NCI-H524 (cell line): Measurements from ENCODE around the gene SCNM1.

Experiments used
- DNase-seq, 2 experiments: peaks; one replicate each; lab custom pipeline; 2025; lab: John Stamatoyannopoulos, UW

The SCNM1 gene, protein sequence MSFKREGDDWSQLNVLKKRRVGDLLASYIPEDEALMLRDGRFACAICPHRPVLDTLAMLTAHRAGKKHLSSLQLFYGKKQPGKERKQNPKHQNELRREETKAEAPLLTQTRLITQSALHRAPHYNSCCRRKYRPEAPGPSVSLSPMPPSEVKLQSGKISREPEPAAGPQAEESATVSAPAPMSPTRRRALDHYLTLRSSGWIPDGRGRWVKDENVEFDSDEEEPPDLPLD

GRCh38 chr1:151165738-151166504 lies at the start of gene SCNM1, which contains the start of gene LYSMD1:
SCNM1 (plus strand) TSS chr1:151166144; CDS start chr1:151166153, 9 bp downstream.
LYSMD1 (minus strand) TSS chr1:151165902; CDS start chr1:151165258, 644 bp downstream.
- peak; percentile 95 to 98 for DNase-seq

- DNase-seq: no peak
Measured at GRCh38 chr1:151124763-151125403, 41.1 kb upstream of the SCNM1 start.

DNA sequence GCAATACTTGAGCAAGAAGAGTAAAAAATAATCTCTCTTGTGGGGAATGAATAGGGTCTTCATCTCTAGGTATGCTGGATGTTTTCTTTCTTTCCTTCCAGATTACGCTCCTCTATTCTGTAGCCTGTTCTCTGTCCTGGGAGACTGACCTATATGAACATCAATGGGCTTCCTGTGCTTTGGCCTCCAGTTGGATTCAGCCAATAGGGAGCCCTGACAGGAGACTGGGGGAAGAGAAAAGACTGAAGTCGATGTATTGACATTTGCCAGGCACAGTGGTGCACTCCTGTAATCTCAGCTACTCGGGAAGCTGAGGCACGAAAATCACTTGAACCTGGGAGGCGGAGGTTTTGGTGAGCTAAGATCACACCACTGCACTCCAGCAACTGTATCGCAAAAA lies 37.1 kb upstream of the SCNM1 start:
- DNase-seq: no peak

- peak in 1 of 2 experiments; percentile 49 for DNase-seq
Measured at GRCh38 chr1:151130987-151131586, 34.9 kb upstream of the SCNM1 start.

DNA sequence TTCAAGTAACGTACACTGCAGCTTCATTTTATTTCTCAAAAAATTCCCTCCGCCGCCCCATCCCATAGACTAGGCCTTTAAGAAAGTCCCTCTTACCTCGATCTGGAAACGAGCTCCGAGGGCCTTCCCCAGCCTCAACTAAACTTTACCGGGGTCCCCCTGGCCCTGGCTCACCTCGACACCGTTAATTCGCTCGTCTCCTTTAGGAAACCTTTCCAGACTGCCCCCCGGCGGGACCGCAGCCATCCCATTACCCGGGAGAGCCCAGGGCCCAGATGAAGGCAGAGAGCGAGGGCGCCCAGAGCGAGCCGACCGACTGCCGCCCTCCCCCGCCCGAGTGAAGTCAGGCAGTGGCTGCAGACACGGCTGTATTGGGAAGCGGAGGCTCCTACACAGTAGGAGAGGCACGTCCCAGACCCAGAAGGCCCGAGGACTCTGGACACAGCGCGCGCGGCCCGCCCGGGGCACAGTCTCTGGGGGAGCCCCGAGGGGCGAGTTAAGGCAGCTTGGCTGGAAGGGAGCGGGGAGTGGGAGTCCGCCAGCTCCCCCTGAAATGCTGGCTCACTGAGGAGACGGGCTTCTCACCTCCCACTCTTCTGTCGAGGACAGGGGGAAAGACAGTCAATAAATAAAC lies 34.1 kb upstream of the SCNM1 start:
- no peak for DNase-seq

DNA sequence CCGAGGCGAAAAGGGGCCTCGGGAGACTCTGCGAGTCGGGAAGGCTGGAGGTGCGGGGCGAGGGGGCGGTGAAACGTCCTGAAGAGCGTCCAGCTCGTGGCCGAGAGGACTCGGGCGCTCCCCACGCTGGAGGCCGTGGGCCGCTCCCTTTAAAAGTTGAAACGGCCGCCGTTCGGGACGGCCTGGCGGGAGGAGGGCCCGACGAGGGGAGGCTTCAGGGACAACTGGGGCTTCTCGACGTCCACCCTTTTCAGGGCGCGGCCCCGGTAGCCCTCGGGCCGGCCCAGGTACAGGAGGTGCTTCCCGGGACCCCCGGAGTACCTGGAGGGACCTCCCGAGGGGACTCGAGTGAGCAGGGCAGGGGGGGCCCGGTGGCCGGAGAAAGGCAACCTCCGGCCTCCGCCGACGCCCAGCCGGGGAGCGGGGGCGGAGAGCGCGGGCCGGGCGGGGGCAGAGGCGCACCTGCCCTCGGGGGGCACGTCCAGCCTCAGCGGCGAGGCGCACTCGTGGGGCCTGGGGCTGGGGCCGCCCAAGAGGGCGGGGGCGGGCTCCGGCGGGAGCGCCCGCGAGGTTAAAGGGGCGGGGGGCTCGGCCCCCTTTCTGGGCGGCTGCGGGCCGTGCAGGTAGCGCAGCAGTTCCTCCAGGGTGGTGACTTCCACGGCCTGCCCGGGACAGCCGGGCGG lies 33.5 kb upstream of the SCNM1 start:
- DNase-seq: no peak

- no peak for DNase-seq
Measured at GRCh38 chr1:151133018-151133806, 32.7 kb upstream of the SCNM1 start.

DNA sequence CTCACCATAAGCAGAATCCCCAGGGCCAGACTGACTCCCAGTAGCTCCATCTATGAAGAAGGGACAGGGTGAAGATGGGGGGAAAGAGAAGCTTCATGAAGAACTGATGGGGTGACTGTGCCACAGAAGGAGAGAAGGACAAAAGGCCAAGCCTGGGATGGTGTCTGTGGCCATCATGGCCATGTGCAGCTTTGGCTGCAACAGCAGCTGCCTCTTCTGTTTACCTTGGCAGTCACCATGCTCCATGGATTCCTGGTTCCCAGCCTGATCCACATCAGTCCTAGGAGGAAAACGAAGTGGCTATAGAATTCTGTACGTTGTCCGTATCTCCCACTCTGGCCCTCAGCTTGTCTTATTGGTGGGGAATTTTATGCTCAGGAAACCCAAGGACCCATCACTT lies 31.5 kb upstream of the SCNM1 start:
- no peak for DNase-seq

GRCh38 chr1:151134991-151135390 lies 31.0 kb upstream of the SCNM1 start:
- DNase-seq: no peak

DNA sequence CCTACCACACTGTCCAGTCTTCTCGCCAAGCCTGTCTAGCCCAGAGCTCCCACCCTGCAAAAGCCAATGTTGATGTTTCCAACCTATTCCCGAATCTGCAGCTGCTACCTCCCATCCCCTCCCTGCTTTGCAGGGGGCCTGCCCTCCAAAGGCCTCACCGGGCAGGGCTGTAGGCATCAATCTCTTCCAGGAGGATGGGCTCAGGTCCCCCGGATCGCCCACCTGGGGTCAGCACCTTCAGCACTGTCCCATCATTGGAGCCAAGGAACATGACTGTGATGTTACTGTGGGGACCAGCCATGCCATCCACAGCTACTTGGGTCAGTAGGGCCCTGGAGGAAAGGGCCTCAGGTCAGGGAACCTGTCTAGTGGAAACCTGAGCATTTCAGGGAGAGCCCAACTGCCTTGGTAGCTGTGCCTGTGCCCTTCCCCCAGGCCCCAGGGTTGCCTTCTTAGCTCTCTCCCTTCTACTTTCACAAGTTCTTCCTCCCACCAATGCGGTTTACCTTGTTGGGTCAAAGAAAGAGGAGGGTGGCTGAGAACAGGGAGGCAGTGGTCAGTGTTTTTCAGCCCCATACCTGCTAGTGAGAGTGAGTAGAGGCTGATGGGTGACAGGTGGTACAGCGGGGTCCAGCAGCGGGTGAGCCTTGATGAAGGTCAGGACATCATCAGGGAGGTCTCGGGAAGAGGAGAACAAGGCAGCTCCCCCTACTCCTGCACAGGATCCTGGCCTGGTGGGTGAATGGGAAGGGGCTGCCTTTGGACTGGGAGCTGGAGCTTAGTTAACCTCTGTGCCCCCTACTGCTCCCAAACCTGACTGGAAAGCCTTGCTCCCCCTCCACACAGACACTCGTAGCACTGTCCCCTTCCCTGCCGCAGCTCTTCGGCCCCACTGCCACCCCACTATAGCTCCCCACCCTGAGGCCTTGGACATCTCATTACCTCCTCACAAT lies 30.2 kb upstream of the SCNM1 start:
- DNase-seq: no peak

DNA sequence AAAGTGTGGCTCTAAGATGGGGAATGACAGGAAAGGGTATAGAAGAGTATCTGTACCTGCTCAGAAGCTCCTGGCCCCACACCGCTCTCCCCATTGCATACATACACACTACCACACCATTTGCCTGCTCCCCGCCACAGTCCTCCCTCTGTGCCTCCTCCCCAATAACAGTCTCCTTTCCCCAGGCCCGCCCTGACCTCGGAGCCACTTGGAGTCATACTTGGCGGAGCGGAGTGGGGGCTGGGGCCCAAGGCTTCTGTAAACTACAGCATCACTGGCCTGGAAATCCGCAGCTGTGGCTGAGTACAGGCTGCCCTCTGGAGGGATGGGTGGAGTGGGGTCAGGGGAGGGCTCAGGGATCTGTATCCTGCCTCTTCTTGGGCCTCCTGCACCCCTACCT lies 28.2 kb upstream of the SCNM1 start:
- no peak for DNase-seq

GRCh38 chr1:151142411-151143056 lies 23.4 kb upstream of the SCNM1 start:
- DNase-seq: peak; percentile 20 to 68

DNA sequence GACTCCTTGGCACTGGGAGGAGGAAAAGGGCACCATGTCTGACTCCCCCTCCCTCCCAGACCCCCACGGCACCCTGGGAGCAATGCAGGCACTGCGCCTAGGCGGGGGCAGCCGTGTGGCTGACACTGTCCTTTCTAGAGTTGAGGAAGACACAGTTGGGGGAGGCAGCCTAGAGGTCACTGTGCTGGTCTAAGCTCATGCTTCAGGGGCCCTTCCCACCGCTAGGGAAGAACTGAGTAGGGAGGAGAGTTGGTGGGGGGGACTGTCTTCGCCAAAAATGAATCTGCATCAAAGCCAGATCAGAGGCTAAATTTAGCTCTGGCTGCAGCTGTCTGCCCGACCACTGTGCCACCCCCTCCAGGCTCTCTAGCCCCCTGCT lies 22.9 kb upstream of the SCNM1 start:
- no peak for DNase-seq

DNA sequence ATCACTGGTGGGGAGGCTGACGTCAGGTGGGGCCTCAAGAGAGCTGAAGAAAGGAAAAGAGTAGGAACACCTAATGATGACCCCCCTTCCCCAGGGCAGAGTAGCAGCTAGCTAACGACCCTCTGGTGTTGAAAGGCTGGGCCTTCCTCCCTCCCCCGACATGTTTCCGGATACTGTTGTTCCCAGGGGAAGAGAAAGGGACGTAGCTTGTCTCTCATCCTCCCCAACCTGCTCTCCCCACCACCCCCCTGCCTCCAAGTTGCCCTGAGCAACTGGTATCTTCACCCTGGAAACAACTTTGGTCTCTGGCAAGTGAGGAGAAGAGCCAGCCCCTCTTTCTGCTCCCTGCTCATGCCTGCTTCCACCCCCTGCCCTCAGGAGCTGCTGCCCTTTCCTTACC lies 22.0 kb upstream of the SCNM1 start:
- no peak for DNase-seq

DNA sequence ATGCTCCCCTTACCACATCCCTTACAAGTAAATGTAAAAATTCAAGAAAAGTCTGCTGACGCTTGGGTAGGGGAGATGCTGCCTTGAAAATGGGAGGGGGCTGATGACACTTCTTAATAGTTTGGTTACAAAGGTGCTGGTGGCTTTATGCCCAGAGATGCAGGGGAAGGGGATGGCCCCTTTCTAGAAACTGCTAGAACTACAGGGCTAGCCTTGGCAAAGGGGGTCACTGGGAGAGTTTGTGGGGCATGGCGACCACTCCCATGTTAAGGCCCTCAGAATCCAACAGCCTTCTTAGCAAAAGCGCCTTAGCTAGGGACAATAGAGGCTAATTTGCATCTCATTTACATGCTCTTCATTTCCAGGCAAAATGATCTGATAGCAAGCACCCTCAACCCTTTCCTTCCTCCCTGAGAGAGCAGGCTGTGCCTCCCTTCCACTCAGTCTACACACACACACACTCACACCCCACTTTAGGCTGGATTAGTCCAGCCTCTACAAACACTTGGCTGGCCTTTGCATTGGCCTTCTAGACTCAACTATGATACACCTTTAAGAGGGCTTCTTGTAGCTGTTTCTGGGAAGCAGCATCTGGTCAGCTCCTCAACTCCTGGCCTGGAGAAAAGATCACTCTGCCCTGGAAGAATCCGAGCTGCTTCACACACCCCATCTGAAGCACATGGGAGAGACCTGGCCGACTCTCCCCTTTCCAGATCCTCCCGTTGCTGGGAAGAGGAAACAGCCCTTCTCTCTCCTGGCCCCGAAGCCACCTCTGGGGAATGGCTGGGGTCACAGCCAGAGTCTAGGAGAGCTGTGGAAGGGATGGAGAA lies 21.3 kb upstream of the SCNM1 start:
- DNase-seq: no peak

GRCh38 chr1:151145304-151146071 lies 20.5 kb upstream of the SCNM1 start:
- DNase-seq: no peak

DNA sequence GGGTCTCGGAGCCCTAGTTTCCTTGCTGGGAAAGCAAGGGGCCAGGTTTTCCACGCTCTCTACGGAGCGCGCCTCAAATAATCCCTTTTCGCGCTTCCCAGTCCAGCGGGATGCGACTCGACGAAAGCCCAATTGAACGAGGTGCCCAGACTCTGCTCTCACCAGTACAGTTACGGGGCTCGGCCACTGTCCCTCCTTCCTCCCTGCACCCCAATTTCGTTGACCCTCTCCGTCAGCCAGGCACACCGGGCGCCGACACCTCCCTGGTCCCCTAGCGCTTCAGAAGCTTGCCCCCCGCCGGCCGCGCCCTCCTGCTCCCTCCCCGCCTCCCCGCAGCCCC lies 19.9 kb upstream of the SCNM1 start:
- DNase-seq: peak in 1 of 2 experiments; percentile 29
